Measurements from ENCODE around the gene FAM107B. TPM values are rescaled to one million over a fixed set of nuclear protein-coding genes. Genes with fewer than 3 reads are reported as not detected.
A peak's percentile ranks its signal among the peaks of the same experiment; 100 is the strongest.

The FAM107B gene
- total and polyA plus RNA-seq, 2 experiments from 2014 or later = 11.0 to 17.6 TPM

GRCh38 chr10:14579405-14579804 is 195.3 kb downstream of the FAM107B start (continued):
- TF ChIP-seq REST (IDR thresholded peaks at IDR 0.05; ENCODE audit: unreplicated experiment) = no peak
- no peak for TF ChIP-seq STAT1 (IDR thresholded peaks at IDR 0.05; ENCODE audit: unreplicated experiment)
- TF ChIP-seq JUNB (IDR thresholded peaks at IDR 0.05; ENCODE audit: unreplicated experiment) = no peak

- Histone ChIP-seq H3K4me3 (no peak overlapping the region), H3K4me2 (peak overlapping the region; percentile 22), H4K20me1 (replicated peaks; ENCODE audit: insufficient read depth) (no peaks in the 10 kb centered on the region), H3K4me1 (ENCODE audit: insufficient read depth) (peaks cover 25% of the 10 kb centered on the region), H3K79me2 (replicated peaks; ENCODE audit: insufficient read depth) (peaks cover 63% of the 10 kb centered on the region), H3K27me3 (ENCODE audit: insufficient read depth) (no peaks in the 10 kb centered on the region), H2AFZ (no peak overlapping the region), H3K36me3 (ENCODE audit: insufficient read depth) (no peaks in the 10 kb centered on the region), H3K9me2 (ENCODE audit: insufficient read depth) (no peaks in the 10 kb centered on the region), H3F3A (replicated peaks; ENCODE audit: low read depth) (no peaks in the 10 kb centered on the region), H3K27ac (ENCODE audit: low read depth) (peak overlapping the region; percentile 73)
- TF ChIP-seq REST (IDR thresholded peaks at IDR 0.05; ENCODE audit: unreplicated experiment) = no peak
- Mint-ChIP-seq H3K36me3 (ENCODE audit: low read depth) (peaks cover 6% of the 10 kb centered on the region; the same call in 2 of the 3 replicates), H3K4me1 (peaks cover 36% of the 10 kb centered on the region), H3K27me3 (ENCODE audit: insufficient read depth, low read depth, poor library complexity) (peaks cover 2% of the 10 kb centered on the region), H3K9me3 (no peaks in the 10 kb centered on the region), H3K27ac (peak overlapping the region; percentile 93), H3K4me3 (no peak overlapping the region)
- DNase-seq (ENCODE audit: low spot score) (peak; percentile 56), ATAC-seq (peak; percentile 60)
Observed at GRCh38 chr10:14578060-14578952, 196.4 kb downstream of the FAM107B start.

GRCh38 chr10:14574885-14575284 is 199.8 kb downstream of the FAM107B start:
- no peak for DNase-seq (ENCODE audit: low spot score)
- Histone ChIP-seq H3K27me3 (ENCODE audit: insufficient read depth) (no peaks in the 10 kb centered on the region), H4K20me1 (replicated peaks; ENCODE audit: insufficient read depth) (no peaks in the 10 kb centered on the region; the same call in 1 of the 2 replicates), H3F3A (replicated peaks; ENCODE audit: low read depth) (no peaks in the 10 kb centered on the region), H3K4me1 (ENCODE audit: insufficient read depth) (peaks cover 25% of the 10 kb centered on the region), H3K9me2 (ENCODE audit: insufficient read depth) (0 out of 2 replicates have a peak, but pooled peaks cover 3% of the 10 kb centered on the region), H3K27ac (ENCODE audit: low read depth) (no peak overlapping the region), H2AFZ (no peak overlapping the region), H3K79me2 (replicated peaks; ENCODE audit: insufficient read depth) (peaks cover 59% of the 10 kb centered on the region), H3K4me3 (no peak overlapping the region), H3K36me3 (ENCODE audit: insufficient read depth) (no peaks in the 10 kb centered on the region), H3K4me2 (no peak overlapping the region)
- Mint-ChIP-seq H3K9me3 (no peaks in the 10 kb centered on the region), H3K27ac (no peak overlapping the region), H3K4me1 (peaks cover 35% of the 10 kb centered on the region), H3K27me3 (ENCODE audit: insufficient read depth, low read depth, poor library complexity) (peaks cover 2% of the 10 kb centered on the region), H3K36me3 (ENCODE audit: low read depth) (peaks cover 6% of the 10 kb centered on the region; the same call in 2 of the 3 replicates), H3K4me3 (no peak overlapping the region)
- ATAC-seq = no peak
- TF ChIP-seq EZH2 (IDR thresholded peaks at IDR 0.05; ENCODE audit: low read depth, unreplicated experiment) = no peak

All from GM23338 (cell line).